OCI-LY3 (cell line): ENCODE results near the gene THRB.

Experiments
- CTCF ChIP-seq: fragments of 200-600, 300-600 bp; sonication (generic); IDR thresholded peaks from 2 replicates; pipeline ENCODE4 v1.5.1; 2014; ENCODE audit warnings: antibody characterized with exemption, low read length, low read depth
- EZH2phosphoT487 ChIP-seq: fragments of 200-600 bp; shearing (Covaris generic); IDR thresholded peaks from 2 replicates; pipeline ENCODE4 v1.6.1; 2018; ENCODE audit warnings: antibody characterized with exemption, mixed run types, low read depth

- no peak for TF ChIP-seq CTCF
- no peak for TF ChIP-seq EZH2phosphoT487
These were observed 294.8 kb downstream of the THRB start for GRCh38 chr3:24199775-24200247.
